Stomach (tissue), 19 donors: ENCODE measurements around the gene HBQ1. TPM values are rescaled to one million over a fixed set of nuclear protein-coding genes. Genes with fewer than 3 reads are reported as not detected.

Experiments
- DNase-seq, 2 donors: peaks; one replicate each; pipeline versions ENCODE4 v3.0.0 to v3.0.0-alpha.2; 2013 to 2019
- H3K27ac ChIP-seq, 5 donors: fragments of 200-600 bp in 4 of 5; sonication (generic) in 4 of 5; one replicate each; pipeline ENCODE4 v1.5.1; 2013 to 2019; ENCODE audit warnings: mild to moderate bottlenecking in 1 of 5, moderate library complexity in 1 of 5
- H3K27me3 ChIP-seq, 3 donors: fragments of 200-600 bp; sonication (generic); one replicate each; pipeline ENCODE4 v1.5.1; 2017 to 2019; ENCODE audit warnings: mixed run types in 1 of 3
- H3K36me3 ChIP-seq, 4 donors: fragments of 200-600 bp; sonication (generic); 1 replicate in 3 of 4; 2 replicates in 1 of 4; pipeline ENCODE4 v1.5.1; 2016 to 2019
- H3K4me1 ChIP-seq, 4 donors: fragments of 200-600 bp; sonication (generic); one replicate each; pipeline ENCODE4 v1.5.1; 2016 to 2019
- H3K4me3 ChIP-seq, 4 donors: fragments of 200-600 bp; sonication (generic) in 3 of 4; one replicate each; pipeline ENCODE4 v1.5.1; 2016 to 2019; ENCODE audit warnings: mild to moderate bottlenecking in 1 of 4
- H3K9me3 ChIP-seq, 4 donors: fragments of 200-600 bp; sonication (generic); one replicate each; pipeline ENCODE4 v1.5.1; 2016 to 2019
- EP300 ChIP-seq: sonication (generic); formaldehyde crosslinking; IDR thresholded peaks from one replicate; pipeline ENCODE4 v1.6.1; 2017; ENCODE audit warnings: antibody characterized with exemption
- POLR2A ChIP-seq, 4 donors: fragments of 450-650 bp; IDR thresholded peaks; one replicate each; pipeline ENCODE4 v1.6.1; 2016; ENCODE audit warnings: antibody characterized with exemption in 4 of 4, control low read depth in 2 of 4, mild to moderate bottlenecking in 1 of 4, moderate library complexity in 1 of 4
- POLR2AphosphoS5 ChIP-seq, 3 donors: sonication (generic); formaldehyde crosslinking; IDR thresholded peaks; one replicate each; pipeline ENCODE4 v1.6.1; 2016; ENCODE audit warnings: antibody characterized with exemption in 3 of 3
- WGBS, 5 donors: extraction: QIAGEN DNeasy Blood & Tissue Kit in 3 of 5; methylation state at CpG; one replicate each; pipeline versions ENCODE4 v1.1.5 to v1.1.7; 2013 to 2018; 5-methylcytosine and 5-hydroxymethylcytosine counted together
- intact Hi-C: fragments of 100-400 bp; cut with DNase I; formaldehyde crosslinking; loops from one replicate; pipeline ENCODE4 v1.15.1; 2023; ENCODE audit warnings: low total_unique reads
- long read RNA-seq, 10 donors: transcript quantifications; one replicate each; lab custom pipeline, GENCODE V29; 2026
- polyA plus RNA-seq, 3 donors: library from polyadenylated mRNA; stranded (reverse); fragments of 200-250 nt; gene quantifications; one replicate each; pipeline ENCODE4 v1.2.3, GENCODE V29; 2013
- total RNA-seq, 5 donors: library from RNA; depleted of rRNA; stranded (reverse); fragments of >200 nt; gene quantifications; one replicate each; pipeline versions ENCODE4 v1.1.0 to v1.2.3, GENCODE V29; 2014 to 2016
- TF ChIP-seq, protein P1 (sequence below), 7 experiments: fragments of 450-650 bp in 4 of 7; fragments of 200-600 bp in 3 of 7; sonication (generic) in 3 of 7; IDR thresholded peaks; one replicate each; pipeline ENCODE4 v1.5.1; 2016 to 2019; ENCODE audit warnings: antibody characterized with exemption in 7 of 7, control low read depth in 2 of 7, mild to moderate bottlenecking in 1 of 7
- donor health status: healthy with polysubstance abuse.
- donor health status: Bipolar disorder and iron deficiency.
- donor health status: healthy.

Gene HBQ1
- not detected for total RNA-seq
- polyA plus RNA-seq: not detected
- long read RNA-seq, donor 1: 0 reads
- long read RNA-seq, donor 2, partial matches to known transcripts: 0 of 1 reads
- long read RNA-seq, donor 2, other reads (novel, unspliced or antisense): 0 of 1 reads
- long read RNA-seq, donor 3, partial matches to known transcripts: 0 of 2 reads
- long read RNA-seq, donor 3, other reads (novel, unspliced or antisense): 0 of 2 reads
- long read RNA-seq, donor 4: 0 reads
- long read RNA-seq, donor 5, partial matches to known transcripts: 0 of 3 reads
- long read RNA-seq, donor 5, other reads (novel, unspliced or antisense): 0 of 3 reads
- long read RNA-seq, donor 6: 0 reads
- long read RNA-seq, donor 7: 0 reads
- long read RNA-seq, donor 8: 0 reads
- long read RNA-seq, donor 9, partial matches to known transcripts: 0 of 1 reads
- long read RNA-seq, donor 9, other reads (novel, unspliced or antisense): 0 of 1 reads
- long read RNA-seq, donor 10: 0 reads

GRCh38 chr16:180101-180675 lies at the start of gene HBQ1:
HBQ1 (plus strand) TSS chr16:180459; CDS start chr16:180487, 28 bp downstream.
- peak in 1 of 2 donors; percentile 67 for DNase-seq
- H3K9me3 ChIP-seq: no peaks in the 10 kb centered on the region
- TF ChIP-seq POLR2AphosphoS5 (IDR thresholded peaks at IDR 0.05) (no peak), POLR2A (IDR thresholded peaks at IDR 0.05) (no peak), EP300 (no peak)
- TF ChIP-seq, protein P1, sequence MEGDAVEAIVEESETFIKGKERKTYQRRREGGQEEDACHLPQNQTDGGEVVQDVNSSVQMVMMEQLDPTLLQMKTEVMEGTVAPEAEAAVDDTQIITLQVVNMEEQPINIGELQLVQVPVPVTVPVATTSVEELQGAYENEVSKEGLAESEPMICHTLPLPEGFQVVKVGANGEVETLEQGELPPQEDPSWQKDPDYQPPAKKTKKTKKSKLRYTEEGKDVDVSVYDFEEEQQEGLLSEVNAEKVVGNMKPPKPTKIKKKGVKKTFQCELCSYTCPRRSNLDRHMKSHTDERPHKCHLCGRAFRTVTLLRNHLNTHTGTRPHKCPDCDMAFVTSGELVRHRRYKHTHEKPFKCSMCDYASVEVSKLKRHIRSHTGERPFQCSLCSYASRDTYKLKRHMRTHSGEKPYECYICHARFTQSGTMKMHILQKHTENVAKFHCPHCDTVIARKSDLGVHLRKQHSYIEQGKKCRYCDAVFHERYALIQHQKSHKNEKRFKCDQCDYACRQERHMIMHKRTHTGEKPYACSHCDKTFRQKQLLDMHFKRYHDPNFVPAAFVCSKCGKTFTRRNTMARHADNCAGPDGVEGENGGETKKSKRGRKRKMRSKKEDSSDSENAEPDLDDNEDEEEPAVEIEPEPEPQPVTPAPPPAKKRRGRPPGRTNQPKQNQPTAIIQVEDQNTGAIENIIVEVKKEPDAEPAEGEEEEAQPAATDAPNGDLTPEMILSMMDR (IDR thresholded peaks at IDR 0.05): peak in 1 of 7 experiments; percentile 28
- peaks cover 0 to 3% (median 0%) of the 10 kb centered on the region in 4 donors for H3K36me3 ChIP-seq
- intact Hi-C loops: loop anchor here (5.0 kb wide), 1 partner anchor 63 kb away; no protein-coding TSS in a partner anchor
- peak within 1 kb of the TSS; percentile 18 to 49 (median 28) for H3K4me3 ChIP-seq
- WGBS, 5 donors: 9 to 34% (median 10%) methylated on average over 14 to 59 of the region's 59 CpGs
- peaks cover 27 to 59% (median 55%) of the 10 kb centered on the region in 3 donors for H3K27me3 ChIP-seq
- peaks cover 18 to 44% (median 29%) of the 10 kb centered on the region in 4 donors for H3K4me1 ChIP-seq
- no peak within 1 kb of the TSS for H3K27ac ChIP-seq

- no peak for DNase-seq
- H3K4me3 ChIP-seq: no peak overlapping the region
- H3K36me3 ChIP-seq: peaks cover 0 to 4% (median 0%) of the 10 kb centered on the region in 4 donors
- H3K27ac ChIP-seq: no peak overlapping the region
- H3K9me3 ChIP-seq: no peaks in the 10 kb centered on the region
- TF ChIP-seq EP300 (no peak), POLR2A (IDR thresholded peaks at IDR 0.05) (no peak), POLR2AphosphoS5 (IDR thresholded peaks at IDR 0.05) (no peak)
- TF ChIP-seq, protein P1 (IDR thresholded peaks at IDR 0.05): no peak
- intact Hi-C loops: no loop called here
- WGBS, 5 donors: 85 to 91% (median 89%) methylated on average over 15 of the region's 15 CpGs
- peaks cover 0 to 4% (median under 1%) of the 10 kb centered on the region in 4 donors for H3K4me1 ChIP-seq
- H3K27me3 ChIP-seq: no peaks in the 10 kb centered on the region
Observed at GRCh38 chr16:130533-131173, 49.6 kb upstream of the HBQ1 start.

- Histone ChIP-seq H3K27ac (no peak overlapping the region), H3K36me3 (no peaks in the 10 kb centered on the region), H3K27me3 (no peaks in the 10 kb centered on the region), H3K4me1 (peaks cover under 1 to 19% (median 8%) of the 10 kb centered on the region in 4 donors), H3K4me3 (no peak overlapping the region), H3K9me3 (no peaks in the 10 kb centered on the region)
- intact Hi-C loops: no loop called here
- 93 to 95% (median 95%) methylated on average over 7 of the region's 7 CpGs for WGBS, 5 donors
- TF ChIP-seq POLR2A (IDR thresholded peaks at IDR 0.05) (no peak), POLR2AphosphoS5 (IDR thresholded peaks at IDR 0.05) (no peak), EP300 (no peak)
- TF ChIP-seq, protein P1 (IDR thresholded peaks at IDR 0.05): no peak
- no peak for DNase-seq
Observed at GRCh38 chr16:132120-132519, 48.1 kb upstream of the HBQ1 start.

GRCh38 chr16:133716-134115 lies 46.5 kb upstream of the HBQ1 start:
- Histone ChIP-seq H3K27me3 (no peaks in the 10 kb centered on the region), H3K27ac (no peak overlapping the region), H3K4me3 (no peak overlapping the region), H3K9me3 (no peaks in the 10 kb centered on the region), H3K4me1 (peaks cover 9 to 27% (median 16%) of the 10 kb centered on the region in 4 donors), H3K36me3 (no peaks in the 10 kb centered on the region)
- TF ChIP-seq, protein P1 (IDR thresholded peaks at IDR 0.05): no peak
- no peak for TF ChIP-seq POLR2A (IDR thresholded peaks at IDR 0.05)
- no peak for TF ChIP-seq EP300
- TF ChIP-seq POLR2AphosphoS5 (IDR thresholded peaks at IDR 0.05): no peak
- 92 to 99% (median 94%) methylated on average over 2 of the region's 2 CpGs for WGBS, 5 donors
- intact Hi-C loops: no loop called here
- no peak for DNase-seq
